A549 (cell line): ENCODE results near the gene PSMF1. TPM values are rescaled to one million over a fixed set of nuclear protein-coding genes. Genes with fewer than 3 reads are reported as not detected.

Experiments used
- ATAC-seq, 2 experiments: fragments of 200-7000 bp in 1 of 2; fragments of >200 bp in 1 of 2; cut with Nextera tagmentation in 1 of 2; cut with Tn5 transposase in 1 of 2; 3 replicates each; pipeline versions ENCODE4 v1.8.0 to v1.9.1; 2018 to 2020; ENCODE audit warnings: mild to moderate bottlenecking in 1 of 2, moderate library complexity in 1 of 2
- CTCF ChIA-PET: fragments of 300-600 bp; sonication (Branson Sonifier 250); formaldehyde crosslinking; extraction: SDS; loops from one replicate; lab custom pipeline; 2021; ENCODE audit warnings: antibody characterized with exemption, inconsistent platforms; lab: Yijun Ruan, JAX
- POLR2A ChIA-PET: fragments of 350-600 bp; formaldehyde crosslinking; extraction: SDS; loops from one replicate; lab custom pipeline; 2021; ENCODE audit warnings: antibody characterized with exemption, inconsistent platforms; lab: Yijun Ruan, JAX
- DNase-seq, 2 experiments: peaks; one replicate each; pipeline versions ENCODE4 v3.0.0 to v3.0.0-alpha.2; 2011 to 2016; ENCODE audit warnings: low read depth in 1 of 2, low spot score in 1 of 2
- FAIRE-seq: peaks from 2 replicates; lab custom pipeline; 2011; peaks lifted over from hg19 to GRCh38; lab: Jason Lieb, UNC
- H3K27ac ChIP-seq, 2 experiments: fragments of >200 bp; sonication (Bioruptor Twin); formaldehyde crosslinking; 3 replicates each; pipeline ENCODE4 v1.5.1; 2016 to 2017
- H3K4me1 ChIP-seq: fragments of >200 bp; sonication (Bioruptor Twin); formaldehyde crosslinking; 3 replicates; pipeline ENCODE4 v1.6.1; 2016
- H3K4me2 ChIP-seq: fragments of >200 bp; sonication (Bioruptor Twin); formaldehyde crosslinking; 3 replicates; pipeline ENCODE4 v1.6.1; 2016
- H3K4me3 ChIP-seq: fragments of >200 bp; sonication (Bioruptor Twin); formaldehyde crosslinking; 3 replicates; pipeline ENCODE4 v1.5.1; 2016
- H3K9me3 ChIP-seq: fragments of >200 bp; sonication (Bioruptor Twin); formaldehyde crosslinking; 3 replicates; pipeline ENCODE4 v1.6.1; 2016
- CBX8 ChIP-seq: fragments of 200-600 bp; sonication (generic); IDR thresholded peaks from 2 replicates; pipeline ENCODE4 v1.6.1; 2016
- CEBPB ChIP-seq, 2 experiments: fragments of >200 bp in 1 of 2; sonication (Bioruptor Twin) in 1 of 2; formaldehyde crosslinking in 1 of 2; IDR thresholded peaks; 2 replicates each; pipeline ENCODE4 v1.6.1; 2012 to 2016
- EHF ChIP-seq: fragments of 250-450 bp; sonication (Bioruptor Pico); IDR thresholded peaks from 2 replicates; pipeline ENCODE4 v1.5.0; 2020; ENCODE audit warnings: mild to moderate bottlenecking
- EP300 ChIP-seq, 2 experiments: fragments of >200 bp; sonication (Bioruptor Twin); formaldehyde crosslinking; IDR thresholded peaks; 2 replicates in 1 of 2; 3 replicates in 1 of 2; pipeline ENCODE4 v1.6.1; 2016 to 2017
- FOSB ChIP-seq: fragments of 250-450 bp; sonication (Bioruptor Pico); IDR thresholded peaks from 2 replicates; pipeline ENCODE4 v1.5.0; 2020; ENCODE audit warnings: mild to moderate bottlenecking, moderate library complexity
- HEYL ChIP-seq: fragments of 250-450 bp; sonication (Bioruptor Pico); IDR thresholded peaks from 2 replicates; pipeline ENCODE4 v1.8.0; 2021; ENCODE audit warnings: mild to moderate bottlenecking, moderate library complexity
- HMGXB4 ChIP-seq: fragments of 250-450 bp; sonication (Bioruptor Pico); IDR thresholded peaks from 2 replicates; pipeline ENCODE4 v1.5.0; 2021; ENCODE audit warnings: mild to moderate bottlenecking, moderate library complexity, borderline replicate concordance
- HOXA7 ChIP-seq: fragments of 250-450 bp; sonication (Bioruptor Pico); IDR thresholded peaks from 2 replicates; pipeline ENCODE4 v1.5.0; 2020; ENCODE audit warnings: mild to moderate bottlenecking, moderate library complexity
- HOXB13 ChIP-seq: fragments of 250-450 bp; sonication (Bioruptor Pico); IDR thresholded peaks from 2 replicates; pipeline ENCODE4 v1.5.0; 2020; ENCODE audit warnings: low read depth, mild to moderate bottlenecking, moderate library complexity
- KDM5A ChIP-seq: fragments of 200-600 bp; sonication (generic); IDR thresholded peaks from 2 replicates; pipeline ENCODE4 v1.6.1; 2016; ENCODE audit warnings: antibody characterized with exemption, mild to moderate bottlenecking
- PBX3 ChIP-seq: IDR thresholded peaks from 2 replicates; pipeline ENCODE4 v1.6.1; 2012
- POLR2AphosphoS2 ChIP-seq: conservative IDR thresholded peaks from 2 replicates; pipeline ENCODE4 v1.6.1; 2012; ENCODE audit warnings: low read length, improper control_type of control experiment, inconsistent platforms
- SMC3 ChIP-seq: fragments of >200 bp; sonication (Bioruptor Twin); formaldehyde crosslinking; IDR thresholded peaks from 3 replicates; pipeline ENCODE4 v1.6.1; 2018; ENCODE audit warnings: inconsistent platforms
- TFCP2L1 ChIP-seq: fragments of 250-450 bp; sonication (Bioruptor Pico); IDR thresholded peaks from 2 replicates; pipeline ENCODE4 v1.5.0; 2021; ENCODE audit warnings: mild to moderate bottlenecking
- ZFP36 ChIP-seq: fragments of 450-650 bp; IDR thresholded peaks from 2 replicates; pipeline ENCODE4 v1.6.1; 2014; ENCODE audit warnings: borderline replicate concordance; ENCODE audit not compliant: partially characterized antibody
- WGBS: methylation state at CpG from one replicate; pipeline ENCODE4 v1.1.6; 2017; ENCODE audit errors: missing lambda C conversion rate; 5-methylcytosine and 5-hydroxymethylcytosine counted together
- polyA plus RNA-seq, 4 experiments: library from polyadenylated mRNA; depleted of rRNA in 3 of 4; stranded (reverse); fragments of >200 nt; fragmentation: RNase III in 1 of 4; extraction: RNeasy Plus Mini Kit Qiagen cat#74134 plus additional on column Dnase treatment in 1 of 4; gene quantifications; 2 replicates in 3 of 4; 3 replicates in 1 of 4; pipeline ENCODE4 v1.2.3, GENCODE V29; 2011 to 2017
- TF ChIP-seq, protein P1 (sequence below): fragments of 200-600 bp; sonication (generic); IDR thresholded peaks from 2 replicates; pipeline ENCODE4 v1.6.1; 2016; ENCODE audit warnings: antibody characterized with exemption, mild to moderate bottlenecking, moderate library complexity

PSMF1 gene
- polyA plus RNA-seq, 2 of the 4 experiments (the other 2 are of a cell fraction): 123 to 157 TPM

- TF ChIP-seq TFCP2L1 (CRISPR knock-in tag): no peak
- no peak for TF ChIP-seq HOXA7 (CRISPR knock-in tag)
- TF ChIP-seq FOSB (CRISPR knock-in tag): no peak
- TF ChIP-seq HEYL: no peak
- no peak for TF ChIP-seq HOXB13 (CRISPR knock-in tag)
- no peak for TF ChIP-seq CEBPB (IDR thresholded peaks at IDR 0.05)
- no peak for TF ChIP-seq SMC3
- no peak for TF ChIP-seq ZFP36
- TF ChIP-seq, all 56 proteins: peak for 0
Measured at GRCh38 chr20:1087311-1087905, 31.0 kb upstream of the PSMF1 start (continued).

DNA sequence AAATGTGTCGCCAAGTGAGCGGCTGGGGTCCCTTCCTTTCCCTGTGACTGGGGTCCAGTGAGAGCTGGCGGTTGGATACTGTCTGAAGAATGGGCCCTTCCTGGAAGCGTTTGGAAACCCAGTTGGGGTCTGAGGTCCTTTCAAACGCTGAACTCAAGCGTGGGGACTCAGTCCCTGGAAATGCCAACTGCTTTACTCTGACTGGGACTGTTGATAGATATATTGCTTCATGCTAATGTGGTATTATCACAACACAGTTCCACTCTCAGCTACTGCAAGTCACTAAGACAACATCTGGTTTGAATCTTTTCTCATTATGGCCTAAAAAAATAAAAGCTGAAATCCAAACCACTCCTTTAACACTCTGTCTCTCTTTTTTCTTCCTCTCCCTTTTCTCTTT, 23.7 kb upstream of the PSMF1 start:
- no peaks in the 10 kb centered on the region for H3K4me1 ChIP-seq
- CTCF ChIA-PET: interaction anchor here (1.6 to 4.1 kb wide), 3 partner anchors 9 to 15 kb away, joined by 4 to 39 read pairs (median 5); no protein-coding TSS in a partner anchor
- no peak overlapping the region for H3K27ac ChIP-seq
- ATAC-seq: no peak
- no peak overlapping the region for H3K4me3 ChIP-seq
- TF ChIP-seq HOXA7 (CRISPR knock-in tag): no peak
- TF ChIP-seq, protein P1, sequence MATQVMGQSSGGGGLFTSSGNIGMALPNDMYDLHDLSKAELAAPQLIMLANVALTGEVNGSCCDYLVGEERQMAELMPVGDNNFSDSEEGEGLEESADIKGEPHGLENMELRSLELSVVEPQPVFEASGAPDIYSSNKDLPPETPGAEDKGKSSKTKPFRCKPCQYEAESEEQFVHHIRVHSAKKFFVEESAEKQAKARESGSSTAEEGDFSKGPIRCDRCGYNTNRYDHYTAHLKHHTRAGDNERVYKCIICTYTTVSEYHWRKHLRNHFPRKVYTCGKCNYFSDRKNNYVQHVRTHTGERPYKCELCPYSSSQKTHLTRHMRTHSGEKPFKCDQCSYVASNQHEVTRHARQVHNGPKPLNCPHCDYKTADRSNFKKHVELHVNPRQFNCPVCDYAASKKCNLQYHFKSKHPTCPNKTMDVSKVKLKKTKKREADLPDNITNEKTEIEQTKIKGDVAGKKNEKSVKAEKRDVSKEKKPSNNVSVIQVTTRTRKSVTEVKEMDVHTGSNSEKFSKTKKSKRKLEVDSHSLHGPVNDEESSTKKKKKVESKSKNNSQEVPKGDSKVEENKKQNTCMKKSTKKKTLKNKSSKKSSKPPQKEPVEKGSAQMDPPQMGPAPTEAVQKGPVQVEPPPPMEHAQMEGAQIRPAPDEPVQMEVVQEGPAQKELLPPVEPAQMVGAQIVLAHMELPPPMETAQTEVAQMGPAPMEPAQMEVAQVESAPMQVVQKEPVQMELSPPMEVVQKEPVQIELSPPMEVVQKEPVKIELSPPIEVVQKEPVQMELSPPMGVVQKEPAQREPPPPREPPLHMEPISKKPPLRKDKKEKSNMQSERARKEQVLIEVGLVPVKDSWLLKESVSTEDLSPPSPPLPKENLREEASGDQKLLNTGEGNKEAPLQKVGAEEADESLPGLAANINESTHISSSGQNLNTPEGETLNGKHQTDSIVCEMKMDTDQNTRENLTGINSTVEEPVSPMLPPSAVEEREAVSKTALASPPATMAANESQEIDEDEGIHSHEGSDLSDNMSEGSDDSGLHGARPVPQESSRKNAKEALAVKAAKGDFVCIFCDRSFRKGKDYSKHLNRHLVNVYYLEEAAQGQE: no peak
- TF ChIP-seq POLR2AphosphoS2: no peak
- no peak for TF ChIP-seq ZFP36
- no peak for TF ChIP-seq KDM5A
- no peak for TF ChIP-seq EHF (CRISPR knock-in tag)
- TF ChIP-seq, all 56 proteins: peak for 0
- Histone ChIP-seq H3K4me2 (no peak overlapping the region), H3K9me3 (peaks cover 15% of the 10 kb centered on the region; the same call in 2 of the 3 replicates)
- FAIRE-seq: no peak
- no peak for DNase-seq
- 53% methylated on average over 6 of the region's 6 CpGs for WGBS
- POLR2A ChIA-PET: no interaction called here

GRCh38 chr20:1101533-1101932, 16.9 kb upstream of the PSMF1 start:
- Histone ChIP-seq H3K4me2 (no peak overlapping the region), H3K27ac (no peak overlapping the region), H3K4me1 (no peaks in the 10 kb centered on the region), H3K4me3 (no peak overlapping the region), H3K9me3 (peaks cover 26% of the 10 kb centered on the region)
- TF ChIP-seq PBX3: no peak
- TF ChIP-seq SMC3: no peak
- TF ChIP-seq HMGXB4 (CRISPR knock-in tag): no peak
- TF ChIP-seq HEYL: no peak
- TF ChIP-seq EP300 (IDR thresholded peaks at IDR 0.05): no peak
- TF ChIP-seq CBX8: no peak
- CTCF ChIA-PET: interaction anchor here (1.1 kb wide), 2 partner anchors 15 to 145 kb away, joined by 3 to 4 read pairs; no protein-coding TSS in a partner anchor
- no peak for DNase-seq
- no peak for ATAC-seq
- peak; percentile 59 for FAIRE-seq
- POLR2A ChIA-PET: no interaction called here
